NOMO-1 treated with DMSO at 0.1 percent for 48 hours (cell line): ENCODE measurements around the gene AGBL4.

ENCODE experiments used
- DNase-seq: peaks from one replicate; lab custom pipeline; 2025; ENCODE audit not compliant: unreplicated experiment; lab: John Stamatoyannopoulos, UW

AGBL4 gene

DNA sequence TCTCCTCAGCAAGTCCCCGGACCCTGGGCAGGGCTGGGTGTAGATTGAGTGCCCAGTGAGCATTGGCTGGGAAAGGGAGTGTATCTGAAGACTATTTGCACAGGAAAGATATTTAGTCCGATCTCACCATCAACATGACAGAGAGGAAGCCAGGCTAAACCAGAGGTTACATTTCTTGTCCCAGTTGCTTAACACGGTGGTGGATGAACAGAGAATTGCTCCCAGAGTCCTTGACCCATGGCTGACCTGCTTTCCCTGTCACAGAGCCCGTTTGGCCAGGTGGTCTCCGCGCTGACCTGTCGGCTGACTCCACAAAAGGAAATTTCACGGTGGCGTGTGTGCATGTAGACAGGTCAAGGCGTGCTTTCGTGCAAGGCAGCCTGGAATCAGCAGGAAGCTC, 1330.6 kb downstream of the AGBL4 start:
- DNase-seq: no peak

DNA sequence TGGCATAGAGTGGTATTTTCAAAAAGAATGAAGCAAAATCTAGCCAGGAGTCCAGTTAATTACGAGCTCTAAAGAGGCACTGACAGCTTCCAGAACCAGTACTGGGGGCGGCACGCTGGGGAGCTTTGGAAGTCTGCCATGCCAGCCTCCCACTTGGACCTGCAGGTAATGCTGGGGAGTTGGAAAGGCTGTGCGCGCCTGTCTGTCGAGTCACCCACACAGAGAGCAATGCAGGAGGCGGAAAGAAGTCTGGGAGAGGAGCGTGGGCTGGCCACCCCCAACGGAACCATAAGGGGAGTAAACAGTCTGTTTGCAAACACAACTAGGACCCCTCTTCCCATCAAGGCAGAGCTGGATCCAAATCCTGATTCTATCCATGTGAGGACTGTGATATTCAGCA, 1331.5 kb downstream of the AGBL4 start:
- no peak for DNase-seq

- no peak for DNase-seq
Observed at GRCh38 chr1:48691429-48692001, 1332.2 kb downstream of the AGBL4 start.

DNA sequence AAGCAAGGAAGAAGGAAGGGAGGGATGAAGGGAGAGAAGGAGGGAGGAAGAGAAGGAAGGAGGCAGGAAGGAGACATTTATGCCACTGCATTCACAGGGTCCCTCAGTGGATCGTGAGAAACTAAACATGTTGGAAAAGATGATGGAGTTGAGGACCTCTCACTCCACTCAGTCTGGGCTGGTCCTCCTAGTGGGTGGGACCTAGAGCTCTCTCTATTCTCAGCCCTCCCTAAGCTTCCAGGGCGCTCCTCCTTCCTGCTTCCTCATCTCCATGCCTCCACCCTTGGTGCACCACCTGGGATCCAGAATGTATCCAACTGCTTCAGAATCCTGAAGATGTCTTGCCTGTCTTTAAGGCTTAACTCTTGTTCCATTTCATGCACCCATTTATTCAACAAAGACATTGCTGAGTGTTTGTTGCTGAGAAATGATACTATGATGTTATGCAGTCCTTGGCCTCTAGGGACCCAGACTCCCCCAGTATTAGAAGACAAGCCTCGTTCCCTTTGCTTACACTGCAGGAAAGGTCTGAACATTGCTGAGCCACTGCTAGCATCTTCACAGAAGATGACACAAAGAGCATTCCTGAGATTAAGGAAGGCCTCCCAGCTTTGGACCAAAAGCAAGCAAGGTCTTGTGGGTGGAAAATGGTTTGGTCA, 1335.5 kb downstream of the AGBL4 start:
- DNase-seq: peak; percentile 5

- no peak for DNase-seq
Observed at GRCh38 chr1:48687282-48688045, 1336.3 kb downstream of the AGBL4 start.

DNA sequence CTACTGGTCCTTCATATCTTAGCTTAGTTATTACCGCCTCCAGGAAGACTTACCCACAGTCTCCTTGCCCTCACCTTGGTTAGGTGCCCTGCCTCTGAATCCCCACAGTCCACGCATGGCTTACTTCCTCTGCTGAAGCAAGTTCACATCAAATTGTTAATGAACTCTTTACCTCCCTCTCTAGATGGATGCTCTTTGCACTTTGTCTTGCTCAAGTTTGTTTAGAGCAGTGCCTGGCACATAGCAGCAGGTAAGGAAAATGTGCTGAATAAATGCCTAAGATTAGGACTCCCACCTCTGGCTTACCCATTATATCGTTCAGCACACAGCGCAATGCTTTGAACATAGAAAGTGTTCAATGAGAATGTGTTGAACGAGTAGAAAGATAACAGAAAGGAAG, 1337.6 kb downstream of the AGBL4 start:
- DNase-seq: no peak

GRCh38 chr1:48684381-48684780, 1339.4 kb downstream of the AGBL4 start:
- no peak for DNase-seq

DNA sequence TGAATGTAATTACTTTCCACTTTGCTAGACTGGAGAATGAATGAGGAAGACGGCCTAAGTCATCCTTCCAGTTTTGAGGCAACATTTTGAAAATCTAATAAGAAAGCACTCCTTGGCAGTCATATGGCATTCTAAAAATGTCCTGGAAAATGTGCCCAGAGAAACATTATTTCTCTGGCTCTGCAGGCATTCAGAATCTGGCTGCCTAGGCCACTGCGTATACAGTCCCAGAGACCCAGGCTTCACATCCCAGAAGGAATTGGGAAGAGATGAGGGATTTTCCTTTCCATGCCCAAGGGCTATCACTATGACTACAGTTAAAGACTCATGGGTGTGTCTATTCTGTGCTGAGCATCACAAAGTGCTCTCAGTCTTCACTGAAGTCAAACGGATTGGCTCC, 1339.9 kb downstream of the AGBL4 start:
- DNase-seq: no peak

GRCh38 chr1:48681476-48682305, 1342.1 kb downstream of the AGBL4 start:
- no peak for DNase-seq

- no peak for DNase-seq
Observed at GRCh38 chr1:48680411-48681035, 1343.2 kb downstream of the AGBL4 start.

DNA sequence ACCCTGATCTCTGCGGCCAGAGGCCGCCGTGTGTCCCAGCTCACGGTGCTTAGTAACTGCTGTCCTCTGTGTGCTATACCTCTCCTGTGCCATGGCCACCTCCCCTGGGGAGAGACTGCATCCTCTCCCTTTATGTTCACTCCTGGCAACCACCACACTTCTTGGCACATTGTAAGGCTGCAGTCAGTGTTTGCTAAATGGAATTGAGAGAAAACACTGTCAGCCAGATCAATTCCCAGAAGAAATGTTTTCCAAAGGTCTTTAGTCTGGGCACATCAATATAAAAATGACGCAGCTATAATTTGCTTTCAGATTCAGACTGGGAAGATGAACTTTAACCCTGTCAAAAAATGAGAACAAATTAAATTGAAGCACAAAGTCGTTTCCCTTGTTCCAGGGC, 1343.9 kb downstream of the AGBL4 start:
- DNase-seq: no peak

DNA sequence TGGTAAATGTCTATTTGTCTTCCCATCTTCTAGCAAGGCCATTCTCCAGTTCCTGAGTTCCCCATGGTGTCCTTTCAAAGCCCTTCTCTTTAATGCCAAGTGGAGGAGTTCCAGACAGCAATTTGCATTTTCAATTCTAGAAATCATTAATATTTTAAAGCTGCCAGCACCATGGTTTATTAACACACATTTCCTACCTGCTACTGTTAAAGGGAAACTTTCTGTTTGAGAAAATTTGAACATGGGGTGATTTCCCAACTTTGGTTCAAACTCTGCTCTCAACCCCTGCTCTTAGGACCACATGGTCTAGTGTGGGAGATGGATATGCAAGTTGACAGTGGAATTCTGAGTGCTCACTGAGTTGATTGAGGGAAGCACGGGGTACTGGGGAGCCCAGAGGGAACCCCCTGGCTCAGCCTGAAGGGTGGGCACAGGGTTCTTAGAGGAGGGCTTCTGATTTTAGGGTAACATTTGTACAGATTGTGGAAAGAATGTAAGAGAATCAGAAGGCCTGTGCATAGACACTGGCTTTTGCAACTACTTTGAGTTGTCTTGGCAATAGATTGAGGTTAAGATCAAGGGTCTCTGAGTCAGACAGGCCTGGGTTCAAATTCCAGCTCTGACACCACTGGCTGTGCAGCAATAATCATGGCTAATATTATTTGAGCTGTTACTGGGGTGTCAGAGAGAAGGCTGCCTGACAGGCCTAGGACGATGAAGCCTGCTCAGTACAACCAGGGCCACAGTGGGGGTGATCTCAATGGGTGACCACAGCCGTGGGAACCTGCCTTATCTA, 1344.8 kb downstream of the AGBL4 start:
- DNase-seq: no peak

GRCh38 chr1:48677306-48678287, 1346.2 kb downstream of the AGBL4 start:
- peak; percentile 60 for DNase-seq

DNA sequence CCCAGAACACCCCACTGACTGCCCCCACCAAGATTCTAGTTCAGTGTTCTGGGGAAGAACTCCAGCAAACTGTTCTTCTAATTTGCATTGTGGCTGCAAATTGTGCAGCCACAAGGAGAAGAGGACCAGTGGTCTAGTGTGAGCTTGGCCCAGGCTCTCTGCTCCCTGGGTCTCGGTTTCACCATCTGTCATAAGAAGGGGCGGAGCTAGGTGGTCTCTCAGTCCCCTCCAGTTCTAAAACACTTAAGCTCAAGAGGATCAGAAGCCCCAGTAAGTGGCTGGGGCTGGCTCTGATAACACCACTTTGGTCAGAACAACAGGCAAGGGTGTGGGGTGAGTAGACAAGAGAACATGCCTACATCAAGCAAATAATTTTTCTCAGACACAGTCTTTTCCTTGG, 1346.9 kb downstream of the AGBL4 start:
- DNase-seq: no peak

GRCh38 chr1:48676376-48676775, 1347.4 kb downstream of the AGBL4 start:
- DNase-seq: no peak

- DNase-seq: no peak
Observed at GRCh38 chr1:48675251-48675650, 1348.5 kb downstream of the AGBL4 start.

DNA sequence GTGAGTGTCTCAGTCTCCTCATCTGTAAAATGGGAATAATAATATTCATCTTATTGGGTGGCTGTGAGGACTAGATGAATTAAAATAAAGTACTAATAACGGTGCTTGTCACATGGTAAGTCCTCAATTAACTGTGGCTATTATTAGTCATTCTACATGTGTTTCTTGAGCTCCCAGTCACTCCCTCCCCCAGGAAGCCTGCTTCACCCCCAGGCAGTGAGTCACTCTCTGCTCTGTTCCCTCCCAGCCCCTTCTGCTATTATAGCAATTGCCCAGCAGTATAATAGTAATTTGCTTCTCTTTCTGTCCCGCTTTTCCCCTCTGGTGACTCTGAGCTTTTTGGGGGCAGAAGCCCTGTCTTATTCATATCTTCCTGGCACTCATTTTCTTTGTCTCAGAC, 1349.1 kb downstream of the AGBL4 start:
- DNase-seq: peak; percentile 17

- DNase-seq: no peak
Observed at GRCh38 chr1:48673332-48674105, 1350.2 kb downstream of the AGBL4 start.
